MM.1S (cell line): ENCODE data around the gene KLHL21.

Experiments
- DNase-seq: peaks from one replicate; pipeline ENCODE4 v3.0.0-alpha.2; 2015
- H2AFZ ChIP-seq: fragments of 300-600 bp; sonication (generic); 2 replicates; pipeline ENCODE4 v1.6.0; 2016; ENCODE audit warnings: antibody characterized with exemption, low read length
- H3F3A ChIP-seq: fragments of 300-600 bp; sonication (generic); 2 replicates; pipeline ENCODE4 v1.6.1; 2016; ENCODE audit warnings: mild to moderate bottlenecking, antibody characterized with exemption, low read length, moderate library complexity, mixed read lengths; ENCODE audit not compliant: insufficient read depth
- H3K27ac ChIP-seq: fragments of 300-600 bp; sonication (generic); 2 replicates; pipeline ENCODE4 v1.5.1; 2016; ENCODE audit warnings: mild to moderate bottlenecking, low read length
- H3K27me3 ChIP-seq: fragments of 300-600 bp; sonication (generic); replicated peaks from 2 replicates; pipeline ENCODE4 v1.6.0; 2016; ENCODE audit warnings: low read length; ENCODE audit not compliant: insufficient read depth
- H3K36me3 ChIP-seq: fragments of 300-600 bp; sonication (generic); replicated peaks from 2 replicates; pipeline ENCODE4 v1.6.1; 2016; ENCODE audit warnings: mild to moderate bottlenecking, low read length, mixed read lengths; ENCODE audit not compliant: insufficient read depth
- H3K4me1 ChIP-seq: fragments of 300-600 bp; sonication (generic); 2 replicates; pipeline ENCODE4 v1.6.1; 2016; ENCODE audit warnings: low read length, mixed read lengths
- H3K4me2 ChIP-seq: fragments of 300-600 bp; sonication (generic); 2 replicates; pipeline ENCODE4 v1.6.0; 2016; ENCODE audit warnings: low read depth, low read length
- H3K4me3 ChIP-seq: fragments of 300-600 bp; sonication (generic); 2 replicates; pipeline ENCODE4 v1.5.1; 2016; ENCODE audit warnings: low read length, mixed read lengths
- H3K79me2 ChIP-seq: fragments of 300-600 bp; sonication (generic); 2 replicates; pipeline ENCODE4 v1.6.1; 2016; ENCODE audit warnings: mixed run types, low read length, mixed read lengths
- H3K9ac ChIP-seq: fragments of 300-600 bp; sonication (generic); 2 replicates; pipeline ENCODE4 v1.6.1; 2016; ENCODE audit warnings: low read length, mixed read lengths
- H3K9me2 ChIP-seq: fragments of 300-600 bp; sonication (generic); replicated peaks from 2 replicates; pipeline ENCODE4 v1.6.1; 2016; ENCODE audit warnings: mild to moderate bottlenecking, low read length, mixed read lengths; ENCODE audit not compliant: insufficient read depth
- H3K9me3 ChIP-seq: fragments of 300-600 bp; sonication (generic); replicated peaks from 2 replicates; pipeline ENCODE4 v1.6.1; 2016; ENCODE audit warnings: mild to moderate bottlenecking, low read length, mixed read lengths; ENCODE audit not compliant: insufficient read depth
- H4K20me1 ChIP-seq: fragments of 300-600 bp; sonication (generic); 2 replicates; pipeline ENCODE4 v1.6.1; 2016; ENCODE audit warnings: mild to moderate bottlenecking, low read length, moderate library complexity, mixed read lengths; ENCODE audit not compliant: insufficient read depth
- EZH2 ChIP-seq: fragments of 300-600 bp; sonication (generic); optimal IDR thresholded peaks from 2 replicates; pipeline ENCODE3; 2017; ENCODE audit warnings: low read depth, mild to moderate bottlenecking, antibody characterized with exemption, low read length, mixed read lengths
- EZH2phosphoT487 ChIP-seq: fragments of 300-600 bp; sonication (generic); IDR thresholded peaks from 2 replicates; pipeline ENCODE4 v1.6.1; 2018; ENCODE audit warnings: antibody characterized with exemption, low read length
- TF ChIP-seq, protein P1 (sequence below): fragments of 300-600 bp; sonication (generic); IDR thresholded peaks from 2 replicates; pipeline ENCODE4 v1.5.1; 2016; ENCODE audit warnings: antibody characterized with exemption, low read length, mixed read lengths

Gene KLHL21

DNA sequence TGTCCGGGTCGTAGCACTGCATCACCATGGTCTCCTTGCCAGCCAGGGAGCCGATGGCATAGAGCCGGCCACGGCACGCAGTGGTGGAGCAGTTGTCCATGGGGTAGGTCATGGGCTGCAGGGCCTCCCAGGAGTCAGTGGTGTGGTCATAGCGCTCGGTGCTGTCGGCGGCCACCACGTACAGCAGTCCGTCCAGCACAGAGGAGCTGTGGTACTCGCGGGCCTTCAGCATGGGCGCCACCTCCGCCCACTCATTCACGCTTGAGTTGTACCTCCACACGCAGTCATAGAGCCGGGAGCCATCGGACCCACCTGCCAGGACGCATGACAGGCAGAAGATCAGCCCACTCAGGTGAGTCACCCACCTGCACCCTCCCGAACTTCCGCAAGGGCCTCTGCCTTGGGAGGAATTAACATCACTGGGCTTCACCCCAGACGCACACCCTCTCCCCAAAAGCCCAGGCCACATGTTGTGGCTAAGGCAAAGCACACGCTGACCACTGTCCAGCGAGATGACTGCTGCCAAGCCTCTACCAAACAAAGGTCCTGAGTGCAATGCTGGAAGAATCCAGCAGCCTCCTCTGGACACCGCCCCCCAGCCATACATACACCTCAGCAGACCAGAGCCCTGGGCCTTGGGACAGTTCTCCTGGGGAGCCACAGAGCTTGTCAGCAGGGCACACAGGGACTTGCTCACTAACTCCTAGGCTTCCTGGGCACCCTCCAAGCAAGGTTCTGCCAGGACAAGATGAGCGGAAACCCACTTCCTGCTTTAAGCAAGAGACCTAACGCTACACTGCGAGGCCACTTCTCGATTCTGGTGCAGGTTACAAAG lies 3.3 kb downstream of the KLHL21 start:
- Histone ChIP-seq H3K79me2 (peaks cover 71% of the 10 kb centered on the region), H3K36me3 (peaks cover 11% of the 10 kb centered on the region; the same call in 1 of the 2 replicates), H3K4me1 (peaks cover 13% of the 10 kb centered on the region), H3K9me3 (no peaks in the 10 kb centered on the region), H3K27ac (no peak overlapping the region), H3K4me2 (peak overlapping the region; percentile 58), H3K27me3 (no peaks in the 10 kb centered on the region), H2AFZ (no peak overlapping the region), H3K4me3 (peak overlapping the region; percentile 28), H3F3A (peaks cover 25% of the 10 kb centered on the region), H4K20me1 (peaks cover 14% of the 10 kb centered on the region; the same call in 1 of the 2 replicates), H3K9ac (no peak overlapping the region; the same call in 1 of the 2 replicates), H3K9me2 (no peaks in the 10 kb centered on the region)
- no peak for TF ChIP-seq EZH2
- TF ChIP-seq, protein P1, sequence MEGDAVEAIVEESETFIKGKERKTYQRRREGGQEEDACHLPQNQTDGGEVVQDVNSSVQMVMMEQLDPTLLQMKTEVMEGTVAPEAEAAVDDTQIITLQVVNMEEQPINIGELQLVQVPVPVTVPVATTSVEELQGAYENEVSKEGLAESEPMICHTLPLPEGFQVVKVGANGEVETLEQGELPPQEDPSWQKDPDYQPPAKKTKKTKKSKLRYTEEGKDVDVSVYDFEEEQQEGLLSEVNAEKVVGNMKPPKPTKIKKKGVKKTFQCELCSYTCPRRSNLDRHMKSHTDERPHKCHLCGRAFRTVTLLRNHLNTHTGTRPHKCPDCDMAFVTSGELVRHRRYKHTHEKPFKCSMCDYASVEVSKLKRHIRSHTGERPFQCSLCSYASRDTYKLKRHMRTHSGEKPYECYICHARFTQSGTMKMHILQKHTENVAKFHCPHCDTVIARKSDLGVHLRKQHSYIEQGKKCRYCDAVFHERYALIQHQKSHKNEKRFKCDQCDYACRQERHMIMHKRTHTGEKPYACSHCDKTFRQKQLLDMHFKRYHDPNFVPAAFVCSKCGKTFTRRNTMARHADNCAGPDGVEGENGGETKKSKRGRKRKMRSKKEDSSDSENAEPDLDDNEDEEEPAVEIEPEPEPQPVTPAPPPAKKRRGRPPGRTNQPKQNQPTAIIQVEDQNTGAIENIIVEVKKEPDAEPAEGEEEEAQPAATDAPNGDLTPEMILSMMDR, result no peak
- TF ChIP-seq EZH2phosphoT487, result no peak
- peak; percentile 51 for DNase-seq

DNA sequence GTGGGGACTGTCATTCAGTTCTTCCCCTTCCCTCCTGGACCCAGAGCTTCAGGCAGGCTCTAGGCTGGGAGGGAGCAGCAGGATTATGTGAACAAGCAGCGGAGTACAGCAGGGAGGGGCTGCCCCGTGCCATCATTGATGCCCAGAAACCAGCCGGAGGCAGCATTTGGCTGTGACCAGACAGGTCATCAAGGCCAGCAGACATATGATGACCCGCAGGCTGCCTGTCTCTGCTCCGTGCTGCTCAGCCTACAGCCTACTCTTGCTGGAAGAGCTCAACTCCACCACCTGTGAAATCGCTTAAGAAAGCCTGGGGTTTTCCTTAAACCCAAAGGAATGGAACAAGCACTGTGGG lies 4.9 kb downstream of the KLHL21 start:
- H3K4me3 ChIP-seq, result no peak overlapping the region
- H3F3A ChIP-seq, result peaks cover 10% of the 10 kb centered on the region; the same call in 1 of the 2 replicates
- H3K4me1 ChIP-seq, result peaks cover 6% of the 10 kb centered on the region; the same call in 1 of the 2 replicates
- no peaks in the 10 kb centered on the region for H3K27me3 ChIP-seq
- H3K9me2 ChIP-seq, result no peaks in the 10 kb centered on the region
- peaks cover 14% of the 10 kb centered on the region; the same call in 1 of the 2 replicates for H4K20me1 ChIP-seq
- H3K79me2 ChIP-seq, result peaks cover 76% of the 10 kb centered on the region
- no peak for TF ChIP-seq EZH2phosphoT487
- no peak overlapping the region for H3K9ac ChIP-seq
- no peak overlapping the region for H3K4me2 ChIP-seq
- peaks cover 11% of the 10 kb centered on the region; the same call in 1 of the 2 replicates for H3K36me3 ChIP-seq
- H3K27ac ChIP-seq, result no peak overlapping the region
- no peak overlapping the region for H2AFZ ChIP-seq
- no peaks in the 10 kb centered on the region for H3K9me3 ChIP-seq
- no peak for DNase-seq

DNA sequence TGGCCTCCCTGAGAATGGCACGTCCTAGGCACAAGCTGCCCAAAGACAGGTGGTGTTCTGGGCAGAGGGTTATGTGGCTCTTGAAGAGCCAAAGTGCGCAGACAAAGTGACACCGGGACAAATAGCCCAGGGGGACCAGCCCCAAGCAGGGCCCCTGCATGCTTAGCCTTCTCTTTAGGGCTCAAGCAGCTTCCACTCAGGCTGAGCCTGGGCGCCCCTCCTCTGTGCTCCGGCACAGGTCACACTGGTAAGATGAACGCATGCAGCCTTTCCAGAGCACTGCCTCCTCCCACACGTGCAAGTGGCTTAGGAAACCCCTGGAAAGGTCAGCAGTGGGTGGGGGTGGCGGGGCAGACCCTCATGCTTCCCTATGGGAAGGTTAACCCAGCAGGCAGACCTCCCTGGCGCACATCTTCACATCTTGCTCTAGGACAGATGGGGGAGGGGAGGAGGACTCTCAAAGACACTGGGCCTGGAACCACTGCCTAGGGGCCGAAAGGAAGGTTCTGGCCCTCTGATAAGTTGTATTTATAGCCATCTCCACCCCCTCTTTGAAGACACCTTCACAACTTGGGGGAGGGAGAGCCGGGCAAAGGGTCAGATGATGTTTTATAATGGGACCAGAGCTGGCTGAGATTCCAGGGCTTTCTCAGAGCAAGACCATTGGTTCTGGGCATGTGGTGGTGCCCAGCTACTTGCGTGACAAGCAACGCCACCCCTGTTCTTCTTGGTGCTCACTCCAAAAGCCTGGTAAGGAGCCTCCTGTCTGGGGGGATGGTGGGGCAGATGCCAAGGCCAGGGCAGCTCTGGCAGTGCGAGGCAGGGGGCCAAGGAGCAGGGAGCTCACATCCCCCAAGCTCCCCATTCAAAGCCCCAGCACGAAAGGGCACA lies 5.5 kb downstream of the KLHL21 start:
- no peaks in the 10 kb centered on the region for H3K9me3 ChIP-seq
- H3K4me3 ChIP-seq, result no peak overlapping the region
- H3K36me3 ChIP-seq, result peaks cover 11% of the 10 kb centered on the region; the same call in 1 of the 2 replicates
- H2AFZ ChIP-seq, result no peak overlapping the region
- H3K27me3 ChIP-seq, result no peaks in the 10 kb centered on the region
- H3K79me2 ChIP-seq, result peaks cover 72% of the 10 kb centered on the region
- peaks cover 6% of the 10 kb centered on the region; the same call in 1 of the 2 replicates for H3K4me1 ChIP-seq
- no peaks in the 10 kb centered on the region for H3K9me2 ChIP-seq
- TF ChIP-seq, protein P1, result no peak
- H4K20me1 ChIP-seq, result peaks cover 14% of the 10 kb centered on the region; the same call in 1 of the 2 replicates
- H3K9ac ChIP-seq, result no peak overlapping the region
- H3K4me2 ChIP-seq, result no peak overlapping the region
- no peak for DNase-seq
- no peak overlapping the region for H3K27ac ChIP-seq
- 0 out of 2 replicates have a peak, but pooled peaks cover 10% of the 10 kb centered on the region for H3F3A ChIP-seq
